Peyer's patch (tissue), 4 donors: Measurements from ENCODE around the gene CD40.
"Not testable (repeated sequence)": the region's sequence is repeated elsewhere in the genome, so short reads cannot be mapped to it uniquely, and the experiment has no call there.

Source experiments
- CTCF ChIP-seq, 6 experiments: fragments of 450-650 bp in 4 of 6; fragments of 200-600 bp in 2 of 6; sonication (generic) in 1 of 6; IDR thresholded peaks; one replicate each; pipeline ENCODE4 v1.5.1; 2017 to 2019; ENCODE audit warnings: antibody characterized with exemption in 6 of 6, mild to moderate bottlenecking in 3 of 6, moderate library complexity in 1 of 6
- POLR2A ChIP-seq, 2 donors: fragments of 450-650 bp; IDR thresholded peaks; one replicate each; pipeline ENCODE4 v1.5.1; 2017; ENCODE audit warnings: antibody characterized with exemption in 2 of 2, mild to moderate bottlenecking in 2 of 2, moderate library complexity in 2 of 2

- TF ChIP-seq CTCF, POLR2A (IDR thresholded peaks at IDR 0.05): not testable (repeated sequence)
Measured at GRCh38 chr20:46100444-46100843, 17.7 kb upstream of the CD40 start.
